ENCODE data around the gene PSG11.

PSG11 gene

GRCh38 chr19:42961119-42961518, 65.2 kb downstream of the PSG11 start:
- DNase-seq (ENCODE audit: low read depth), result no peak
- no peak for TF ChIP-seq CTCF (IDR thresholded peaks at IDR 0.05; ENCODE audit: control insufficient read depth, extremely low read depth, insufficient read depth)
- no peak overlapping the region for H3K4me3 ChIP-seq (ENCODE audit: low read depth, low read length)
